Astrocyte (in vitro differentiated cells and primary cell): Measurements from ENCODE around the gene BCL2. TPM values are rescaled to one million over a fixed set of nuclear protein-coding genes. Genes with fewer than 3 reads are reported as not detected.

ENCODE experiments used
- DNase-seq: peaks from one replicate; pipeline ENCODE4 v3.0.0-alpha.2; 2010; ENCODE audit warnings: low read depth
- FAIRE-seq: peaks from 2 replicates; lab custom pipeline; 2011; peaks lifted over from hg19 to GRCh38; lab: Jason Lieb, UNC
- H2AFZ ChIP-seq: 2 replicates; pipeline ENCODE4 v1.6.0; 2012; ENCODE audit warnings: low read depth, low read length, inconsistent platforms
- H3K27ac ChIP-seq: 2 replicates; pipeline ENCODE4 v1.5.1; 2011; ENCODE audit warnings: low read depth, low read length, inconsistent platforms
- H3K27me3 ChIP-seq: 2 replicates; pipeline ENCODE4 v1.6.0; 2011; ENCODE audit warnings: low read length, inconsistent platforms; ENCODE audit not compliant: insufficient read depth
- H3K36me3 ChIP-seq: 2 replicates; pipeline ENCODE4 v1.5.1; 2011; ENCODE audit warnings: low read length, inconsistent platforms; ENCODE audit not compliant: insufficient read depth
- H3K4me1 ChIP-seq: 2 replicates; pipeline ENCODE4 v1.5.1; 2011; ENCODE audit warnings: low read length, inconsistent platforms; ENCODE audit not compliant: insufficient read depth
- H3K4me2 ChIP-seq: 2 replicates; pipeline ENCODE4 v1.6.0; 2012; ENCODE audit warnings: low read length, inconsistent platforms
- H3K4me3 ChIP-seq: 2 replicates; pipeline ENCODE4 v1.5.1; 2011; ENCODE audit warnings: low read depth, mild to moderate bottlenecking, low read length, inconsistent platforms; ENCODE audit not compliant: insufficient read depth
- H3K79me2 ChIP-seq: 2 replicates; pipeline ENCODE4 v1.6.0; 2012; ENCODE audit warnings: mild to moderate bottlenecking, low read length, inconsistent platforms; ENCODE audit not compliant: insufficient read depth
- H3K9ac ChIP-seq: 2 replicates; pipeline ENCODE4 v1.6.0; 2012; ENCODE audit warnings: mild to moderate bottlenecking, low read length, inconsistent platforms
- H3K9me3 ChIP-seq: 2 replicates; pipeline ENCODE4 v1.5.1; 2012; ENCODE audit warnings: low read depth, mild to moderate bottlenecking, low read length, inconsistent platforms; ENCODE audit not compliant: insufficient read depth
- H4K20me1 ChIP-seq: 2 replicates; pipeline ENCODE4 v1.6.0; 2012; ENCODE audit warnings: low read length, inconsistent platforms; ENCODE audit not compliant: insufficient read depth
- H3K27ac Mint-ChIP-seq: one replicate; pipeline ENCODE4 v1.8.0; 2021; ENCODE audit warnings: mild to moderate bottlenecking, mixed read lengths; ENCODE audit not compliant: unreplicated experiment
- H3K27me3 Mint-ChIP-seq: one replicate; pipeline ENCODE4 v1.8.0; 2021; ENCODE audit warnings: low read depth, mixed read lengths; ENCODE audit not compliant: unreplicated experiment
- H3K36me3 Mint-ChIP-seq: one replicate; pipeline ENCODE4 v1.8.0; 2021; ENCODE audit warnings: low read depth, mixed read lengths; ENCODE audit not compliant: unreplicated experiment
- H3K4me1 Mint-ChIP-seq: one replicate; pipeline ENCODE4 v1.8.0; 2021; ENCODE audit warnings: low read depth, mixed read lengths; ENCODE audit not compliant: unreplicated experiment
- H3K4me3 Mint-ChIP-seq: one replicate; pipeline ENCODE4 v1.8.0; 2021; ENCODE audit warnings: mild to moderate bottlenecking, moderate library complexity, mixed read lengths; ENCODE audit not compliant: unreplicated experiment
- H3K9me3 Mint-ChIP-seq: one replicate; pipeline ENCODE4 v1.8.0; 2021; ENCODE audit warnings: mild to moderate bottlenecking, mixed read lengths; ENCODE audit not compliant: unreplicated experiment
- CTCF ChIP-seq: IDR thresholded peaks from 2 replicates; pipeline ENCODE4 v1.5.1; 2011; ENCODE audit warnings: low read depth, mild to moderate bottlenecking, inconsistent platforms, low read length, moderate library complexity; ENCODE audit not compliant: insufficient read depth
- EZH2 ChIP-seq: IDR thresholded peaks from 2 replicates; pipeline ENCODE4 v1.6.1; 2012; ENCODE audit warnings: mild to moderate bottlenecking, low read length, inconsistent platforms; ENCODE audit not compliant: insufficient read depth
- total RNA-seq: library from RNA; stranded (reverse); gene quantifications from 2 replicates; pipeline ENCODE4 v1.2.1, GENCODE V29; 2021

BCL2 gene
- total RNA-seq, 1 donor from 2014 or later: 1.7 TPM

- H3K4me2 ChIP-seq: no peak overlapping the region
- H3K4me1 ChIP-seq: no peaks in the 10 kb centered on the region
- no peak for FAIRE-seq
- H3K27ac ChIP-seq: no peak overlapping the region
- H3K79me2 ChIP-seq: no peaks in the 10 kb centered on the region
- no peak for DNase-seq
- peak overlapping the region; percentile 41 for H2AFZ ChIP-seq
- peaks cover 3% of the 10 kb centered on the region for H3K4me1 Mint-ChIP-seq
- no peaks in the 10 kb centered on the region for H3K27me3 ChIP-seq
- H3K36me3 Mint-ChIP-seq: no peaks in the 10 kb centered on the region
- peaks cover 14% of the 10 kb centered on the region for H4K20me1 ChIP-seq
- no peaks in the 10 kb centered on the region for H3K27me3 Mint-ChIP-seq
- H3K36me3 ChIP-seq: no peaks in the 10 kb centered on the region
- no peaks in the 10 kb centered on the region for H3K9me3 Mint-ChIP-seq
- H3K9ac ChIP-seq: no peak overlapping the region
- H3K27ac Mint-ChIP-seq: no peak overlapping the region
- H3K4me3 Mint-ChIP-seq: no peak overlapping the region
- TF ChIP-seq EZH2 (no peak), CTCF (no peak)
- no peak overlapping the region for H3K4me3 ChIP-seq
- no peaks in the 10 kb centered on the region for H3K9me3 ChIP-seq
Observed at GRCh38 chr18:63197246-63197869, 122.2 kb downstream of the BCL2 start.

- FAIRE-seq: no peak
- no peaks in the 10 kb centered on the region for H3K79me2 ChIP-seq
- H3K9me3 ChIP-seq: no peaks in the 10 kb centered on the region
- H3K4me3 ChIP-seq: no peak overlapping the region
- H3K27me3 ChIP-seq: no peaks in the 10 kb centered on the region
- no peak overlapping the region for H3K9ac ChIP-seq
- H3K27ac ChIP-seq: no peak overlapping the region
- no peaks in the 10 kb centered on the region for H3K4me1 ChIP-seq
- Mint-ChIP-seq H3K4me3 (no peak overlapping the region), H3K27me3 (no peaks in the 10 kb centered on the region), H3K9me3 (no peaks in the 10 kb centered on the region), H3K36me3 (no peaks in the 10 kb centered on the region), H3K27ac (no peak overlapping the region), H3K4me1 (peaks cover 3% of the 10 kb centered on the region)
- H2AFZ ChIP-seq: no peak overlapping the region
- no peak overlapping the region for H3K4me2 ChIP-seq
- DNase-seq: no peak
- H3K36me3 ChIP-seq: no peaks in the 10 kb centered on the region
- peaks cover 14% of the 10 kb centered on the region for H4K20me1 ChIP-seq
- no peak for TF ChIP-seq EZH2
- TF ChIP-seq CTCF: no peak
Observed at GRCh38 chr18:63195326-63196159, 124.0 kb downstream of the BCL2 start.

GRCh38 chr18:63192885-63193349 is 126.7 kb downstream of the BCL2 start:
- FAIRE-seq (no peak), DNase-seq (no peak)
- no peak overlapping the region for H2AFZ ChIP-seq
- Mint-ChIP-seq H3K9me3 (no peaks in the 10 kb centered on the region), H3K36me3 (no peaks in the 10 kb centered on the region), H3K4me1 (peaks cover 3% of the 10 kb centered on the region), H3K4me3 (no peak overlapping the region), H3K27ac (no peak overlapping the region), H3K27me3 (no peaks in the 10 kb centered on the region)
- H3K4me2 ChIP-seq: no peak overlapping the region
- no peak overlapping the region for H3K9ac ChIP-seq
- H3K9me3 ChIP-seq: no peaks in the 10 kb centered on the region
- H3K79me2 ChIP-seq: no peaks in the 10 kb centered on the region
- no peaks in the 10 kb centered on the region for H3K4me1 ChIP-seq
- TF ChIP-seq EZH2: no peak
- TF ChIP-seq CTCF: no peak
- no peak overlapping the region for H3K27ac ChIP-seq
- H4K20me1 ChIP-seq: no peaks in the 10 kb centered on the region
- no peak overlapping the region for H3K4me3 ChIP-seq
- no peaks in the 10 kb centered on the region for H3K27me3 ChIP-seq
- H3K36me3 ChIP-seq: no peaks in the 10 kb centered on the region
